ENCODE results near the gene NFYC.

NFYC gene

DNA sequence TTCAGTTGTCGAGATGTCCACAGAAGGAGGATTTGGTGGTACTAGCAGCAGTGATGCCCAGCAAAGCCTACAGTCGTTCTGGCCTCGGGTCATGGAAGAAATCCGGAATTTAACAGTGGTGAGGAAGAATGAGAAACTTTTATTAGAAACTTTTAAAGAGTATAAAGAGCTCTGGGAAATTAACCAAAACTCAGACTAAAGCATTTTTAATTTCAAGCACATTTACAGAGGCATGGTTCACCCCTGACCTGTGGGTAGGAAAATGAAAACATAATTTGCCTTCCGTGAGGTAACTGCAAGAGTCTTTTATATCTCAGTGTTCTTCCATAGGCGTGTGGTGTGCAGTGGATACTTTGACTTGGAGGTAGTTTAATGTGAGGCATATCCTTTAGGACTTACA is 47.3 kb downstream of the NFYC start:
- TF ChIP-seq CTCF (IDR thresholded peaks at IDR 0.05; ENCODE audit: insufficient read depth, missing control alignments), result no peak
- DNase-seq (ENCODE audit: insufficient read length, low spot score), result no peak
- FAIRE-seq, result no peak

GRCh38 chr1:40739455-40740008 is 48.0 kb downstream of the NFYC start:
- DNase-seq (ENCODE audit: insufficient read length, low spot score) (no peak), FAIRE-seq (no peak)

DNA sequence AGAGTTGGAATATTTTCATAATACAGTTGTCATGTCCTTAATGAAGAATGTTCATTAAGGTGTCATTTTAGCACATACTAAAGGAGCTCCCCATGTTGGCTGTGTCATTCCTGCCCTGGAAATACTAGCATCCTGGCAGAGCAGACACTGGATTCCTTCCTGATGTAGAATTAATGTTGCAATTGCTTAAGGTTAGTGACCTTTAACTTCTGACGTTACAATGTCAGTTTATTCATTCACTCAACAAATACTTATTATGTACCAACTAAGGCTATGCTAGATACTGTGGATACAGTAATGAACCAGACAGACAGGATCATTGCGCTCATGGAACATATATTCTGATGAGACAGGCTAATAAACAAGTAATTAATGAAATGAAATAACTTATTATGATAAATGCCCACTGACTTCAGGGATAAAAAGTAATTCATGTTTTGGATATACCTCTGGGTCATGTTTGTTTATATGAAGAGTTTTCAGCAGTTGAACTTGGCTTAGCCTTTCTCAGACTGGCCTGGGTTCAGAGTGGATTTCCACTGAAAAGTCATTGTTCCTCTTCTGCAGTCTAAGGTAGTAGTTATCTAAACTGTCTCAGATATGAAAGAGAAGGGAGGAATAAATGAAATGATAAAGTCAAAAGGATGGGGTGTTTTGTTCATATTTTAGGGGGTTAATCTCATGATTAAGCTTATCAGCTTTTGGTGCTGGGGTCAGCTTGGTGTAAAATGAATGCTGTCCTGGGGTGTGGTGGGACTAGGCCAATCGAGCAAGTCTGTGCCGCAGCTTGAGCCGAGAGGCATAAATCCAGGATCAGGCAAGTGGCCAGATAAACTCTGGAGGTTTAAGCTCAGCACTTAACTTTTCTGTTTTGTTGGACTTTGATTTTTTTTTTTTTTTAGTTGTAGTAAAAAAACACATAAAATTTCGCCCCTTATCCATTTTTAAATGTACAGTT is 48.8 kb downstream of the NFYC start:
- no peak for FAIRE-seq
- no peak for TF ChIP-seq CTCF (IDR thresholded peaks at IDR 0.05; ENCODE audit: insufficient read depth, missing control alignments)
- DNase-seq (ENCODE audit: insufficient read length, low spot score), result no peak

More at GRCh38 chr1:40739455-40740008, 48.0 kb downstream of the NFYC start:
- no peak for TF ChIP-seq CTCF (IDR thresholded peaks at IDR 0.05; ENCODE audit: insufficient read depth, missing control alignments)

DNA sequence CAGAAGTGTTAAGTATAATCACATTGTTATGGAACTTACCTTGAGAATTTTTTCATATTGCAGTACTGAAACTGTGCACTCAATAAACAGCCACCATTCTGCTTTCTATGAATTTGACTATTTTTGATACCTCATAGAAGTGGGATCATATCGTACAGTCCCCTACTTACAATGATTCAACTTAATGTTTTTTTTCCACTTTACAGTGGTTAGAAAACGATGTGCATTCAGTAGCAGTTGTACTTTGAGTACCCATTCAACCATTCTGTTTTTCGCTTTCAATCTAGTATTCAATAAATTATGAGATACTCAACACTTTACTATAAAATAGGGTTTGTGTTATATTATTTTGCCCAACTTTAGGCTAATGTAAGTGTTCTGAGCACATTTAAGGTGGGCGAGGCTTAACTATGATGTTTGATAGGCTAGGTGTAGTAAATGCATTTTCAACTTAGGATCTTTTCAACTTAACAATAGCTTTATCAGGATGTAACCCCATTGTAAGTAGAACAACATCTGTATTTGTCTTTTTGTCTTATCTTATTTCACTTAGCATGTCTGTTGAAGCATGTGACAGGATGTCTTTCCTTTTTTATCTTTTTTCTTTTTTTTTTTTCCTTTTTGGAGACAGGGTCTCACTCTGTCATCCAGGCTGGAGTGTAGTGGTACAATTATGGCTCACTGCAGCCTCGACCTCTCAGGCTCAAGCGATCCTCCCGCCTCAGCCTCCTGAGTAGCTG is 49.7 kb downstream of the NFYC start:
- FAIRE-seq, result no peak
- DNase-seq (ENCODE audit: insufficient read length, low spot score), result no peak
- no peak for TF ChIP-seq CTCF (IDR thresholded peaks at IDR 0.05; ENCODE audit: insufficient read depth, missing control alignments)

- TF ChIP-seq CTCF (IDR thresholded peaks at IDR 0.05; ENCODE audit: insufficient read depth, missing control alignments), result no peak
- DNase-seq (ENCODE audit: insufficient read length, low spot score), result no peak
- FAIRE-seq, result no peak
Observed at GRCh38 chr1:40742363-40743061, 51.0 kb downstream of the NFYC start.

- FAIRE-seq, result no peak
- no peak for TF ChIP-seq CTCF (IDR thresholded peaks at IDR 0.05; ENCODE audit: insufficient read depth, missing control alignments)
Observed at GRCh38 chr1:40743452-40743851, 51.9 kb downstream of the NFYC start.

More at GRCh38 chr1:40743452-40743851, 51.9 kb downstream of the NFYC start:
- no peak for DNase-seq (ENCODE audit: insufficient read length, low spot score)

All from D721Med (cell line).